Measurements from ENCODE around the gene KCNT1. TPM values are rescaled to one million over a fixed set of nuclear protein-coding genes. Genes with fewer than 3 reads are reported as not detected.

Gene KCNT1
- polyA plus RNA-seq, 1 donor: 16.8 TPM

- no peak for DNase-seq
These were observed 101.0 kb downstream of the KCNT1 start for GRCh38 chr9:135802876-135803419.

- DNase-seq: no peak
These were observed 101.5 kb downstream of the KCNT1 start for GRCh38 chr9:135803441-135803840.

GRCh38 chr9:135804581-135805421 lies 102.8 kb downstream of the KCNT1 start:
- no peak for DNase-seq

GRCh38 chr9:135805422-135806022 lies 103.5 kb downstream of the KCNT1 start:
- no peak for DNase-seq

- DNase-seq: no peak
These were observed 107.2 kb downstream of the KCNT1 start for GRCh38 chr9:135809166-135809565.

- no peak for DNase-seq
These were observed 109.0 kb downstream of the KCNT1 start for GRCh38 chr9:135810806-135811575.

- DNase-seq: no peak
These were observed 109.8 kb downstream of the KCNT1 start for GRCh38 chr9:135811801-135812200.

GRCh38 chr9:135812961-135813360 lies 111.0 kb downstream of the KCNT1 start:
- no peak for DNase-seq

GRCh38 chr9:135813671-135814290 lies 111.8 kb downstream of the KCNT1 start:
- no peak for DNase-seq

GRCh38 chr9:135814421-135815095 lies 112.6 kb downstream of the KCNT1 start:
- DNase-seq: no peak

- no peak for DNase-seq
These were observed 113.4 kb downstream of the KCNT1 start for GRCh38 chr9:135815413-135815812.

- DNase-seq: no peak
These were observed 114.1 kb downstream of the KCNT1 start for GRCh38 chr9:135815830-135816650.

- DNase-seq: no peak
These were observed 114.6 kb downstream of the KCNT1 start for GRCh38 chr9:135816651-135816970.

GRCh38 chr9:135817951-135818717 lies 116.1 kb downstream of the KCNT1 start:
- no peak for DNase-seq

- DNase-seq: no peak
These were observed 116.9 kb downstream of the KCNT1 start for GRCh38 chr9:135818718-135819475.

- DNase-seq: no peak
These were observed 117.9 kb downstream of the KCNT1 start for GRCh38 chr9:135819905-135820304.

- no peak for DNase-seq
These were observed 118.7 kb downstream of the KCNT1 start for GRCh38 chr9:135820661-135821060.

GRCh38 chr9:135821116-135821515 lies 119.1 kb downstream of the KCNT1 start:
- DNase-seq: no peak

GRCh38 chr9:135821733-135822373 lies 119.9 kb downstream of the KCNT1 start:
- DNase-seq: no peak
